GM18498 (cell line): ENCODE data around the gene FBN3.

Experiments
- ATAC-seq: cut with Tn5 transposase; IDR thresholded peaks from one replicate; pipeline ENCODE4 v1.9.1; 2021; ENCODE audit warnings: mild to moderate bottlenecking, moderate library complexity; ENCODE audit not compliant: unreplicated experiment

The FBN3 gene

GRCh38 chr19:8094336-8094735 is 55.1 kb downstream of the FBN3 start:
- no peak for ATAC-seq

- no peak for ATAC-seq
Observed at GRCh38 chr19:8093740-8094139, 55.7 kb downstream of the FBN3 start.

GRCh38 chr19:8090950-8091349 is 58.4 kb downstream of the FBN3 start:
- no peak for ATAC-seq

- no peak for ATAC-seq
Observed at GRCh38 chr19:8089664-8090601, 59.5 kb downstream of the FBN3 start.

GRCh38 chr19:8088752-8089663 is 60.4 kb downstream of the FBN3 start:
- no peak for ATAC-seq

- no peak for ATAC-seq
Observed at GRCh38 chr19:8087876-8088275, 61.5 kb downstream of the FBN3 start.

GRCh38 chr19:8086849-8087248 is 62.5 kb downstream of the FBN3 start:
- ATAC-seq: no peak

- ATAC-seq: no peak
Observed at GRCh38 chr19:8085598-8086408, 63.6 kb downstream of the FBN3 start.

- no peak for ATAC-seq
Observed at GRCh38 chr19:8084152-8084551, 65.2 kb downstream of the FBN3 start.

- no peak for ATAC-seq
Observed at GRCh38 chr19:8083141-8083540, 66.3 kb downstream of the FBN3 start.

- no peak for ATAC-seq
Observed at GRCh38 chr19:8081569-8082550, 67.5 kb downstream of the FBN3 start.

GRCh38 chr19:8080832-8081231 is 68.6 kb downstream of the FBN3 start:
- ATAC-seq: no peak

GRCh38 chr19:8079988-8080387 is 69.4 kb downstream of the FBN3 start:
- no peak for ATAC-seq

GRCh38 chr19:8075158-8076074 is 74.0 kb downstream of the FBN3 start:
- no peak for ATAC-seq

- ATAC-seq: no peak
Observed at GRCh38 chr19:8074501-8074900, 74.9 kb downstream of the FBN3 start.

- ATAC-seq: no peak
Observed at GRCh38 chr19:8071912-8072311, 77.5 kb downstream of the FBN3 start.

- no peak for ATAC-seq
Observed at GRCh38 chr19:8069096-8069973, 80.1 kb downstream of the FBN3 start.

GRCh38 chr19:8065875-8066261 is 83.5 kb downstream of the FBN3 start:
- no peak for ATAC-seq
